Measurements from ENCODE around the gene SEZ6L.

SEZ6L gene

GRCh38 chr22:26298605-26299310 is 129.5 kb downstream of the SEZ6L start:
- POLR2A ChIA-PET: no interaction called here
- TF ChIP-seq CTCF (IDR thresholded peaks at IDR 0.05; ENCODE audit: insufficient read depth, low read length, missing control alignments): no peak
- no peak overlapping the region for H3K4me3 ChIP-seq (ENCODE audit: low read depth, low read length)
- CTCF ChIA-PET: no interaction called here
- DNase-seq (ENCODE audit: low read depth, low spot score): no peak

GRCh38 chr22:26302726-26303125 is 133.5 kb downstream of the SEZ6L start:
- ChIA-PET POLR2A (no interaction called here), CTCF (interaction anchor here (1.4 kb wide), 1 partner anchor 19 kb away, joined by 4 read pairs; no protein-coding TSS in a partner anchor)
- DNase-seq (ENCODE audit: low read depth, low spot score): no peak
- no peak for TF ChIP-seq CTCF (IDR thresholded peaks at IDR 0.05; ENCODE audit: insufficient read depth, low read length, missing control alignments)
- H3K4me3 ChIP-seq (ENCODE audit: low read depth, low read length): no peak overlapping the region

- CTCF ChIA-PET: interaction anchor here (1.4 kb wide), 1 partner anchor 19 kb away, joined by 4 read pairs; no protein-coding TSS in a partner anchor
- TF ChIP-seq CTCF (IDR thresholded peaks at IDR 0.05; ENCODE audit: insufficient read depth, low read length, missing control alignments): no peak
- DNase-seq (ENCODE audit: low read depth, low spot score): no peak
- POLR2A ChIA-PET: no interaction called here
- H3K4me3 ChIP-seq (ENCODE audit: low read depth, low read length): no peak overlapping the region
Observed at GRCh38 chr22:26303475-26303874, 134.2 kb downstream of the SEZ6L start.

- no peak for TF ChIP-seq CTCF (IDR thresholded peaks at IDR 0.05; ENCODE audit: insufficient read depth, low read length, missing control alignments)
- POLR2A ChIA-PET: no interaction called here
- CTCF ChIA-PET: no interaction called here
- no peak overlapping the region for H3K4me3 ChIP-seq (ENCODE audit: low read depth, low read length)
- no peak for DNase-seq (ENCODE audit: low read depth, low spot score)
Observed at GRCh38 chr22:26304730-26305129, 135.5 kb downstream of the SEZ6L start.

- ChIA-PET POLR2A (no interaction called here), CTCF (interaction anchor here (0.8 to 1.0 kb wide), 2 partner anchors 10 to 11 kb away, joined by 3 read pairs; no protein-coding TSS in a partner anchor)
- no peak for TF ChIP-seq CTCF (IDR thresholded peaks at IDR 0.05; ENCODE audit: insufficient read depth, low read length, missing control alignments)
- no peak for DNase-seq (ENCODE audit: low read depth, low spot score)
- no peak overlapping the region for H3K4me3 ChIP-seq (ENCODE audit: low read depth, low read length)
Observed at GRCh38 chr22:26308467-26308866, 139.2 kb downstream of the SEZ6L start.

GRCh38 chr22:26310616-26311015 is 141.4 kb downstream of the SEZ6L start:
- TF ChIP-seq CTCF (IDR thresholded peaks at IDR 0.05; ENCODE audit: insufficient read depth, low read length, missing control alignments): no peak
- no peak for DNase-seq (ENCODE audit: low read depth, low spot score)
- no peak overlapping the region for H3K4me3 ChIP-seq (ENCODE audit: low read depth, low read length)
- CTCF ChIA-PET: interaction anchor here (1.0 kb wide), 1 partner anchor 11 kb away, joined by 3 read pairs; no protein-coding TSS in a partner anchor
- POLR2A ChIA-PET: no interaction called here

Data from AG04449 (cell line).